GM12878 (cell line): ENCODE data around the gene ELL. TPM values are rescaled to one million over a fixed set of nuclear protein-coding genes. Genes with fewer than 3 reads are reported as not detected.

Experiments used
- BCL3 ChIP-seq: IDR thresholded peaks from 2 replicates; pipeline ENCODE4 v1.6.1; 2011; ENCODE audit warnings: borderline replicate concordance, low read depth, mild to moderate bottlenecking, moderate library complexity, low read length; ENCODE audit not compliant: insufficient read depth, poor library complexity, severe bottlenecking
- EP300 ChIP-seq, 2 experiments: fragments of 150-350 bp in 1 of 2; IDR thresholded peaks; 2 replicates each; pipeline ENCODE4 v1.6.1; 2011 to 2012; ENCODE audit warnings: low read depth in 2 of 2, low read length in 2 of 2, borderline replicate concordance in 1 of 2, improper control_type of control experiment in 1 of 2, inconsistent platforms in 1 of 2; ENCODE audit not compliant: control insufficient read depth in 1 of 2
- IRF3 ChIP-seq: fragments of 450-650 bp; IDR thresholded peaks from 2 replicates; pipeline ENCODE4 v1.6.1; 2014; ENCODE audit warnings: mild to moderate bottlenecking
- IRF4 ChIP-seq: IDR thresholded peaks from 2 replicates; pipeline ENCODE4 v1.6.1; 2011; ENCODE audit warnings: low read depth, low read length
- PKNOX1 ChIP-seq: fragments of 450-650 bp; IDR thresholded peaks from 2 replicates; pipeline ENCODE4 v1.6.1; 2016; ENCODE audit warnings: mild to moderate bottlenecking
- RAD51 ChIP-seq: fragments of 450-650 bp; IDR thresholded peaks from 2 replicates; pipeline ENCODE4 v1.6.1; 2016; ENCODE audit warnings: moderate library complexity, mild to moderate bottlenecking, inconsistent platforms
- RB1 ChIP-seq: fragments of 450-650 bp; formaldehyde crosslinking; IDR thresholded peaks from 2 replicates; pipeline ENCODE4 v1.6.1; 2017; ENCODE audit warnings: mild to moderate bottlenecking, borderline replicate concordance
- REST ChIP-seq: IDR thresholded peaks from 2 replicates; pipeline ENCODE4 v1.6.1; 2012; ENCODE audit warnings: mild to moderate bottlenecking, low read depth, low read length
- SMC3 ChIP-seq: IDR thresholded peaks from 2 replicates; pipeline ENCODE4 v1.6.1; 2011; ENCODE audit warnings: low read length, improper control_type of control experiment, borderline replicate concordance
- YY1 ChIP-seq: IDR thresholded peaks from 2 replicates; pipeline ENCODE4 v1.6.1; 2011; ENCODE audit warnings: low read depth, mild to moderate bottlenecking, low read length
- ZBED1 ChIP-seq: IDR thresholded peaks from 2 replicates; pipeline ENCODE4 v1.6.1; 2016; ENCODE audit warnings: borderline replicate concordance
- ZBTB11 ChIP-seq: fragments of 450-650 bp; formaldehyde crosslinking; IDR thresholded peaks from 2 replicates; pipeline ENCODE4 v1.5.0; 2022; ENCODE audit warnings: mild to moderate bottlenecking, missing genetic modification characterization
- ZBTB4 ChIP-seq: fragments of 450-650 bp; formaldehyde crosslinking; IDR thresholded peaks from 2 replicates; pipeline ENCODE4 v1.4.0; 2022; ENCODE audit warnings: mild to moderate bottlenecking, moderate library complexity
- polyA plus RNA-seq, 11 experiments: library from polyadenylated mRNA; depleted of rRNA in 4 of 11; unstranded in 6 of 11; stranded (reverse) in 5 of 11; fragments of >200 nt; fragmentation: Nextera tagmentation in 4 of 11; fragmentation: Illumina TruSeq in 1 of 11; extraction: Ambion mirVana in 4 of 11; extraction: Trizol in 1 of 11; gene quantifications; 1 replicate in 1 of 11; 2 replicates in 10 of 11; pipeline versions ENCODE4 v1.2.1 to v1.2.3, GENCODE V29; 2011 to 2016; ENCODE audit warnings: inconsistent platforms in 2 of 11, missing spikeins in 2 of 11, low read depth in 1 of 11
- total RNA-seq, 4 experiments: library from RNA; depleted of rRNA in 3 of 4; stranded (reverse); fragments of >200 nt in 3 of 4; fragmentation: Illumina TruSeq in 1 of 4; extraction: Trizol in 1 of 4; gene quantifications; 2 replicates each; pipeline versions ENCODE4 v1.2.1 to v1.2.3, GENCODE V29; 2013 to 2021

The ELL gene
- total and polyA plus RNA-seq, 10 of the 15 experiments (the other 5 are each of a cell fraction or from before 2014, with no cell fraction given): 0.91 to 25.0 (median 9.1) TPM

GRCh38 chr19:18428787-18429674 is 92.8 kb downstream of the ELL start (continued):
- peak; percentile 63; the same call in 1 of the 2 replicates for TF ChIP-seq RB1
- no peak for TF ChIP-seq ZBED1
- 0 out of 2 replicates have a peak, but pooled peaks have one; percentile 10 for TF ChIP-seq YY1
- peak; percentile 26 for TF ChIP-seq BCL3
- no peak for TF ChIP-seq REST
- TF ChIP-seq IRF3: no peak
- no peak for TF ChIP-seq ZBTB4 (CRISPR knock-in tag)
- TF ChIP-seq PKNOX1: peak; percentile 96
- TF ChIP-seq SMC3: no peak
- TF ChIP-seq EP300 (IDR thresholded peaks at IDR 0.05; ENCODE audit: borderline replicate concordance in 1 of 2, control insufficient read depth in 1 of 2, low read depth in 2 of 2, low read length in 2 of 2): no peak
- TF ChIP-seq ZBTB11 (CRISPR knock-in tag): no peak
- TF ChIP-seq RAD51: no peak
- no peak for TF ChIP-seq IRF4
